MCF 10A (cell line): ENCODE data around the gene SRPRA. TPM values are rescaled to one million over a fixed set of nuclear protein-coding genes. Genes with fewer than 3 reads are reported as not detected.

Experiments used
- BruUV-seq: library from RNA; stranded (reverse); fragments of 400-500 nt; replicated peaks from 2 replicates; lab custom pipeline; 2021; lab: Mats Ljungman, UMichigan
- CTCF ChIA-PET: fragments of 300-600 bp; sonication (Branson Sonifier 250); formaldehyde crosslinking; extraction: SDS; loops from one replicate; lab custom pipeline; 2021; ENCODE audit warnings: antibody characterized with exemption, inconsistent platforms; lab: Yijun Ruan, JAX
- POLR2A ChIA-PET: fragments of 300-600, 350-650 bp; sonication (Branson Sonifier 250); formaldehyde crosslinking; extraction: SDS; loops from one replicate; lab custom pipeline; 2020; ENCODE audit warnings: antibody characterized with exemption, inconsistent platforms; lab: Yijun Ruan, JAX
- DNase-seq: peaks from one replicate; pipeline ENCODE4 v3.0.0-alpha.2; 2018; ENCODE audit not compliant: unreplicated experiment
- H3K27ac Mint-ChIP-seq: one replicate; pipeline ENCODE4 v1.8.0; 2022; ENCODE audit warnings: mild to moderate bottlenecking, low read depth, mixed read lengths; ENCODE audit not compliant: unreplicated experiment
- H3K27me3 Mint-ChIP-seq: one replicate; pipeline ENCODE4 v1.8.0; 2022; ENCODE audit warnings: mixed read lengths; ENCODE audit not compliant: insufficient read depth, unreplicated experiment
- H3K36me3 Mint-ChIP-seq: one replicate; pipeline ENCODE4 v1.8.0; 2022; ENCODE audit warnings: mild to moderate bottlenecking, moderate library complexity, mixed read lengths; ENCODE audit not compliant: insufficient read depth, unreplicated experiment
- H3K4me1 Mint-ChIP-seq: one replicate; pipeline ENCODE4 v1.8.0; 2022; ENCODE audit warnings: mixed read lengths; ENCODE audit not compliant: insufficient read depth, unreplicated experiment
- H3K4me3 Mint-ChIP-seq: one replicate; pipeline ENCODE4 v1.8.0; 2022; ENCODE audit warnings: mild to moderate bottlenecking, moderate library complexity, mixed read lengths; ENCODE audit not compliant: unreplicated experiment
- H3K9me3 Mint-ChIP-seq: one replicate; pipeline ENCODE4 v1.8.0; 2022; ENCODE audit warnings: mixed read lengths; ENCODE audit not compliant: unreplicated experiment
- intact Hi-C: fragments of 100-400 bp; cut with micrococcal nuclease; formaldehyde crosslinking; loops from 2 replicates; pipeline ENCODE4 v1.14.1; 2022
- total RNA-seq: library from RNA; stranded (reverse); gene quantifications from 2 replicates; pipeline ENCODE4 v1.2.3, GENCODE V29; 2022
- TF ChIP-seq, protein P1 (sequence below): fragments of 200-600 bp; IDR thresholded peaks from one replicate; pipeline ENCODE4 v1.8.0; 2022; ENCODE audit warnings: antibody characterized with exemption, mild to moderate bottlenecking; ENCODE audit not compliant: unreplicated experiment

SRPRA gene
- total RNA-seq, 1 experiment from 2014 or later, result 176 TPM

DNA sequence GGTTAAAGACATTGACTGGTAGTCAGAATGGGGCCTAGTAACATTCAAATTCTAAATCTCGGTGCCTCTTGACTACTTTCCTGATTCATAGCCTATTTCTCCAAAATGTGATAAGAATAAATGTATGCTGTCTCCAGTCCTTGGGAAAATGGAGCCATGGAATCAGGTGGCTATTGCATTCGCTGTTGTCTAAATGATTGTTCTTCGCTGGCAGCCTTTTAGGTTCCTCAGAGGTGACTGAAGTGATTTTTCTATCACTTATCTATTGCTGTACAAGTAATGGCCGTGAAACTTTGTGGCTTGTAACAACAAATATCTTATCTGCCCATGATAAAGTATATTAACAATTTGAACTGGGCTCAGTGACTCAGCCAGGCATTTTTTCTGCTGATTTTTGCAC lies 15.4 kb downstream of the SRPRA start:
- no peaks in the 10 kb centered on the region for H3K27me3 Mint-ChIP-seq
- no peak overlapping the region for H3K27ac Mint-ChIP-seq
- H3K4me3 Mint-ChIP-seq, result no peak overlapping the region
- H3K4me1 Mint-ChIP-seq, result no peaks in the 10 kb centered on the region
- no peaks in the 10 kb centered on the region for H3K9me3 Mint-ChIP-seq
- DNase-seq, result no peak
- H3K36me3 Mint-ChIP-seq, result peaks cover 30% of the 10 kb centered on the region
- ChIA-PET POLR2A (no interaction called here), CTCF (no interaction called here)
- BruUV-seq, result no TSS peak
- TF ChIP-seq, protein P1, sequence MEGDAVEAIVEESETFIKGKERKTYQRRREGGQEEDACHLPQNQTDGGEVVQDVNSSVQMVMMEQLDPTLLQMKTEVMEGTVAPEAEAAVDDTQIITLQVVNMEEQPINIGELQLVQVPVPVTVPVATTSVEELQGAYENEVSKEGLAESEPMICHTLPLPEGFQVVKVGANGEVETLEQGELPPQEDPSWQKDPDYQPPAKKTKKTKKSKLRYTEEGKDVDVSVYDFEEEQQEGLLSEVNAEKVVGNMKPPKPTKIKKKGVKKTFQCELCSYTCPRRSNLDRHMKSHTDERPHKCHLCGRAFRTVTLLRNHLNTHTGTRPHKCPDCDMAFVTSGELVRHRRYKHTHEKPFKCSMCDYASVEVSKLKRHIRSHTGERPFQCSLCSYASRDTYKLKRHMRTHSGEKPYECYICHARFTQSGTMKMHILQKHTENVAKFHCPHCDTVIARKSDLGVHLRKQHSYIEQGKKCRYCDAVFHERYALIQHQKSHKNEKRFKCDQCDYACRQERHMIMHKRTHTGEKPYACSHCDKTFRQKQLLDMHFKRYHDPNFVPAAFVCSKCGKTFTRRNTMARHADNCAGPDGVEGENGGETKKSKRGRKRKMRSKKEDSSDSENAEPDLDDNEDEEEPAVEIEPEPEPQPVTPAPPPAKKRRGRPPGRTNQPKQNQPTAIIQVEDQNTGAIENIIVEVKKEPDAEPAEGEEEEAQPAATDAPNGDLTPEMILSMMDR, result no peak
- intact Hi-C loops, result no loop called here

DNA sequence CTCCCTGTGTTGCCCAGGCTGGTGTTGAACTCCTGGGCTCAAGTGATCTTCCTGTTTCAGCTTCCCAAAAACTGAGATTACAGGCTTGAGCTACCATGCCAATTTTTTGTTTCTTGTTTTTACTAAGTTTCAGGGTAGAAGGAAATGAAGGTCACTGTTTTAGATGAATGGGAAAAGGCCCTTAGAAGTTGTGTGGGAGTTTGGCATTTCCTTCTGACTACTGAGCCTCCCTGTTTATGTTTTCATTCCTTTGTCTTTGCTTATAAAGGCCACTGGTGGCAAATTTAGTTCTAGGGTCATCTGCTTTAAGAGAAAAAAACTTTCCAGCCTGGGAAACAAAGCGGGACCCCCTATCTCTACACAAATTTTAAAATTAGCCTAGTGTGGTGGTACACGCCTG lies 22.1 kb downstream of the SRPRA start:
- BruUV-seq, result no TSS peak
- H3K4me3 Mint-ChIP-seq, result no peak overlapping the region
- no peaks in the 10 kb centered on the region for H3K9me3 Mint-ChIP-seq
- no peaks in the 10 kb centered on the region for H3K27me3 Mint-ChIP-seq
- POLR2A ChIA-PET, result interaction anchor here (1.0 kb wide), 1 partner anchor 10 kb away, joined by 3 read pairs; no protein-coding TSS in a partner anchor
- intact Hi-C loops, result no loop called here
- no peak for DNase-seq
- no peak overlapping the region for H3K27ac Mint-ChIP-seq
- CTCF ChIA-PET, result interaction anchor here (0.5 kb wide), 1 partner anchor 1911 kb away, joined by 3 read pairs; no protein-coding TSS in a partner anchor
- H3K4me1 Mint-ChIP-seq, result no peaks in the 10 kb centered on the region
- TF ChIP-seq, protein P1, result no peak
- H3K36me3 Mint-ChIP-seq, result peaks cover 6% of the 10 kb centered on the region

DNA sequence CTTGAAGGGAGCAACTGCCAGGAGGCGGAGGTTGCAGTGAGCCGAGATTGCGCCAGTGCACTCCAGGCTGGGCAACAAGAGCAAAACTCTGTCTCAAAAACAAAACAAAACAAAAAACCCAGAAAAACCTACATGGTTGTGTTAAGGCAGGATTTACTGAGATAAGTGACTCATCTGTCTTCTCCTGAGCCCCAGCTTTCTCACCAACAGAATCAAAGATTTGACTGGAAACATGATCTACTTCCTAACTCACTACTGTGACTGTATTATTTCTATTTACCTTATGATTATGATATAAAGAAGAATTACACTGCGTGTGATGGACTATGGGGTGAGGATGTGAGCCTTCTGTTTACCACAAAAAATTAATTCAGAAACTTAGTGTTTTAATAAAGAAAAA lies 35.3 kb downstream of the SRPRA start:
- Mint-ChIP-seq H3K27ac (no peak overlapping the region), H3K27me3 (no peaks in the 10 kb centered on the region), H3K4me1 (no peaks in the 10 kb centered on the region), H3K36me3 (peaks cover 39% of the 10 kb centered on the region), H3K4me3 (no peak overlapping the region), H3K9me3 (no peaks in the 10 kb centered on the region)
- BruUV-seq, result no TSS peak
- DNase-seq, result no peak
- CTCF ChIA-PET, result interaction anchor here (1.2 kb wide), 1 partner anchor 17 kb away, joined by 3 read pairs; no protein-coding TSS in a partner anchor
- POLR2A ChIA-PET, result no interaction called here
- intact Hi-C loops, result no loop called here
- TF ChIP-seq, protein P1, result no peak

DNA sequence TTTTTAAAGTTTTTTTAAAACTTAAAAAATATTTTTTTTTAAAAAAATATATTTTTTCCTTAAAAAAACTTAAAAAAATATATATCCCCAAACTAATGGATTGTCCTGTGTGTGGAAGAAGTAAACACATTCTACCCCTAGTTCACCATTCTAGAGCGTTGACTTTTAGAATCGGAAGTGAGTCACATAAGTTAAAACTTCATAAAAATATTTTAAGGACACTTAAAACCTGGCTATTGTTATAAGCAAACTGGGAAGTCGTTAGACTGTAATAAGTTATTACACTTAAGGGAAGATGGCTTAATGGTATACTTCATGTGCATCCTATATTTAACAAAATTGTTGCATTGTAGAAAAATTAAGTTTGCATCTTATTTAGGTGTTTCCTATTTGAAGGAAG lies 36.0 kb downstream of the SRPRA start:
- H3K36me3 Mint-ChIP-seq, result peaks cover 32% of the 10 kb centered on the region
- H3K27ac Mint-ChIP-seq, result no peak overlapping the region
- no peak for DNase-seq
- TF ChIP-seq, protein P1, result no peak
- H3K27me3 Mint-ChIP-seq, result no peaks in the 10 kb centered on the region
- H3K4me1 Mint-ChIP-seq, result no peaks in the 10 kb centered on the region
- CTCF ChIA-PET, result interaction anchor here (1.2 kb wide), 1 partner anchor 17 kb away, joined by 3 read pairs; no protein-coding TSS in a partner anchor
- POLR2A ChIA-PET, result no interaction called here
- intact Hi-C loops, result no loop called here
- H3K4me3 Mint-ChIP-seq, result no peak overlapping the region
- no TSS peak for BruUV-seq
- H3K9me3 Mint-ChIP-seq, result no peaks in the 10 kb centered on the region
